Measurements from ENCODE around the gene DDAH1. TPM values are rescaled to one million over a fixed set of nuclear protein-coding genes. Genes with fewer than 3 reads are reported as not detected.

DDAH1 gene
- total and polyA plus RNA-seq, 4 donors: 13.6 to 57.2 (median 38.7) TPM

- H3K27me3 ChIP-seq (ENCODE audit: control insufficient read depth in 3 of 3, insufficient read depth in 3 of 3, low read length in 2 of 3): no peaks in the 10 kb centered on the region
- ATAC-seq (ENCODE audit: insufficient read depth, low FRiP score) (no peak), DNase-seq (no peak)
- 92 to 97% methylated on average over 3 of the region's 3 CpGs for WGBS, 2 donors
- no peak overlapping the region for H3K4me3 ChIP-seq
- H3K4me1 ChIP-seq (ENCODE audit: control insufficient read depth in 5 of 5, insufficient read depth in 5 of 5, low read length in 5 of 5): peaks cover 0 to 15% (median 0%) of the 10 kb centered on the region in 5 donors
- H3K36me3 ChIP-seq (ENCODE audit: control insufficient read depth in 4 of 4, insufficient read depth in 4 of 4, low read length in 4 of 4): peaks cover 0 to 1% (median 0%) of the 10 kb centered on the region in 4 donors
- no peak overlapping the region for H3K9ac ChIP-seq (ENCODE audit: insufficient read depth in 1 of 2, low read length in 2 of 2)
- TF ChIP-seq CTCF (IDR thresholded peaks at IDR 0.05; ENCODE audit: control extremely low read depth, extremely low read depth): no peak
- H3K27ac ChIP-seq (ENCODE audit: low read depth in 1 of 2, low read length in 1 of 2): no peak overlapping the region
- H3K9me3 ChIP-seq (ENCODE audit: control insufficient read depth in 4 of 4, insufficient read depth in 3 of 4, low read length in 3 of 4): peaks cover 0 to 4% (median 2%) of the 10 kb centered on the region in 4 donors
Measured at GRCh38 chr1:85386068-85386722, 78.8 kb downstream of the DDAH1 start.

GRCh38 chr1:85379203-85380136, 85.5 kb downstream of the DDAH1 start:
- no peaks in the 10 kb centered on the region for H3K27me3 ChIP-seq (ENCODE audit: control insufficient read depth in 3 of 3, insufficient read depth in 3 of 3, low read length in 2 of 3)
- WGBS, 2 donors: 86 to 94% methylated on average over 4 of the region's 4 CpGs
- no peak for ATAC-seq (ENCODE audit: insufficient read depth, low FRiP score)
- no peak for TF ChIP-seq CTCF (IDR thresholded peaks at IDR 0.05; ENCODE audit: control extremely low read depth, extremely low read depth)
- peaks cover 0 to 16% (median 2%) of the 10 kb centered on the region in 5 donors for H3K4me1 ChIP-seq (ENCODE audit: control insufficient read depth in 5 of 5, insufficient read depth in 5 of 5, low read length in 5 of 5)
- no peaks in the 10 kb centered on the region for H3K36me3 ChIP-seq (ENCODE audit: control insufficient read depth in 4 of 4, insufficient read depth in 4 of 4, low read length in 4 of 4)
- no peak overlapping the region for H3K27ac ChIP-seq (ENCODE audit: low read depth in 1 of 2, low read length in 1 of 2)
- no peak overlapping the region for H3K9ac ChIP-seq (ENCODE audit: insufficient read depth in 1 of 2, low read length in 2 of 2)
- H3K9me3 ChIP-seq (ENCODE audit: control insufficient read depth in 4 of 4, insufficient read depth in 3 of 4, low read length in 3 of 4): peaks cover 0 to 4% (median 0%) of the 10 kb centered on the region in 4 donors
- peak; percentile 47 to 94 (median 91) for DNase-seq
- no peak overlapping the region for H3K4me3 ChIP-seq

DNA sequence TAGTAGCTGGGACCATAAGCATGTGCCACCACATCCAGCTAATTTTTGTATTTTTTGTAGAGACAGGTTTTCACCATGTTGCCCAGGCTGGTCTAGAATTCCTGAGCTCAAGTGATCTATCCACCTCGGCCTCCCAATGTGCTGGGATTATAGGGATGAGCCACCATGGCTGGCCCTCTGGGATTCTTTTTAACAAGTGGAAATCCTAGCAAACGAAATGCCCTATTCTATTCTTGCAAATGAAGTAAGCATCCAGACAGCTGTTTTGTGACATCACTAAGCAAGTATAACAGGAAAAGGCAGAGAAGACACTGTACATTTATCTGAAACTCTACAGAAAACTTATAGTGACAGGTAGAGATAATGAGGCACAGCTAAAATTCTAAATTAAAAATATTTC, 86.4 kb downstream of the DDAH1 start:
- peaks cover 0 to 4% (median 0%) of the 10 kb centered on the region in 4 donors for H3K9me3 ChIP-seq (ENCODE audit: control insufficient read depth in 4 of 4, insufficient read depth in 3 of 4, low read length in 3 of 4)
- no peak for TF ChIP-seq CTCF (IDR thresholded peaks at IDR 0.05; ENCODE audit: control extremely low read depth, extremely low read depth)

More for the DNA sequence above, 86.4 kb downstream of the DDAH1 start:
- H3K4me1 ChIP-seq (ENCODE audit: control insufficient read depth in 5 of 5, insufficient read depth in 5 of 5, low read length in 5 of 5): peaks cover 0 to 12% (median 7%) of the 10 kb centered on the region in 5 donors
- 90 to 97% methylated on average over 2 of the region's 2 CpGs for WGBS, 2 donors
- no peak for DNase-seq
- no peaks in the 10 kb centered on the region for H3K27me3 ChIP-seq (ENCODE audit: control insufficient read depth in 3 of 3, insufficient read depth in 3 of 3, low read length in 2 of 3)
- H3K4me3 ChIP-seq: no peak overlapping the region
- H3K9ac ChIP-seq (ENCODE audit: insufficient read depth in 1 of 2, low read length in 2 of 2): no peak overlapping the region
- no peak overlapping the region for H3K27ac ChIP-seq (ENCODE audit: low read depth in 1 of 2, low read length in 1 of 2)
- no peak for ATAC-seq (ENCODE audit: insufficient read depth, low FRiP score)
- H3K36me3 ChIP-seq (ENCODE audit: control insufficient read depth in 4 of 4, insufficient read depth in 4 of 4, low read length in 4 of 4): no peaks in the 10 kb centered on the region
